Activated CD4-positive, alpha-beta T cell treated with anti-CD3 and anti-CD28 coated beads, Interleukin-2, amount 50 U/mL, for 24 hours (primary cell): ENCODE data around the gene MRGPRG.

Experiments
- DNase-seq, 2 donors: peaks; one replicate each; pipeline ENCODE4 v3.0.0-alpha.2; 2020; ENCODE audit warnings: low read depth in 1 of 2, low spot score in 1 of 2

MRGPRG gene

DNA sequence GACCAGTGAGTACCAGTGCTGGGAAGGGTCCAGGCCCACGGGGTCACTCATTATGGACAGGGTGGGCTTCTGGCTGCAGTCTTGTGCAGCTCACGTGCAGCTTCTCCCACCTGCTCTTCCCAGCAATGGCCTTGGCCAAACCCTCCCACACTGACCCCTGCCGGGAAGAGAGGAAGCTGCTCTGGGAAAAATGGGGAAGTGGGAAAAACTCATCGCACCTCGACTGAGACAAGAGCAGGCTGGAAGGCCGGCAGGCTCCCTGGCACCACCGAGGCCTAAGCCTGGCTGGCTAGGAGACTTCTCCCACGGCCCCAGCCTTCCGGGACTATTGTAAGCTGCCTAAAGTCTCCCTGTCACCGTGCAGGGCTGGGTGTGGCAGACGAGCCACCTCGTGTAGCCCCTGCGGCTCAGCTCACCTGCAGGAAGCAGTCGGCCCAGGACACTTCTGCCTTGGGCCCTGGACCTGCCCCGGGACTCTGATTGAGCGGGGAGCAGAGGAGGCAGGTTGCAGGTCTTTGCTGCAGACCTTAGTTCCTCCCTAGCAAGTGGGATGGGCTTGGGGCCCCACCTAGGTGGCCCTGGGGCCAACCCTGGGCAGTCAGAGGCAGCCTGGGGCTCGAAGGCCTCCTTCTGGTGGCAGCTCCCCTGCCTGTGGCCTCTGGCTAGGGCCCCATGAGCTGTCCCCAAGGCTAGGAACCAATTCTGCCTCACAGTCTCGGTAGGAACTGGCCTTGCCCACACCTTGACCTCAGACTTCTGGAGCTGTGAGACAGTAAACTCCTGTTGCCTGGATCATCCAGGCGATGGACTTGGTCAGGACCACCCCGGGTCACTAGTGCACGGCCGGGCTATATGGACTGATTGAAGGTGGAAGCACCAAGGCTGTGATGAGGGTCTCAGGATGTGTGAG is 23.1 kb downstream of the MRGPRG start:
- no peak for DNase-seq

DNA sequence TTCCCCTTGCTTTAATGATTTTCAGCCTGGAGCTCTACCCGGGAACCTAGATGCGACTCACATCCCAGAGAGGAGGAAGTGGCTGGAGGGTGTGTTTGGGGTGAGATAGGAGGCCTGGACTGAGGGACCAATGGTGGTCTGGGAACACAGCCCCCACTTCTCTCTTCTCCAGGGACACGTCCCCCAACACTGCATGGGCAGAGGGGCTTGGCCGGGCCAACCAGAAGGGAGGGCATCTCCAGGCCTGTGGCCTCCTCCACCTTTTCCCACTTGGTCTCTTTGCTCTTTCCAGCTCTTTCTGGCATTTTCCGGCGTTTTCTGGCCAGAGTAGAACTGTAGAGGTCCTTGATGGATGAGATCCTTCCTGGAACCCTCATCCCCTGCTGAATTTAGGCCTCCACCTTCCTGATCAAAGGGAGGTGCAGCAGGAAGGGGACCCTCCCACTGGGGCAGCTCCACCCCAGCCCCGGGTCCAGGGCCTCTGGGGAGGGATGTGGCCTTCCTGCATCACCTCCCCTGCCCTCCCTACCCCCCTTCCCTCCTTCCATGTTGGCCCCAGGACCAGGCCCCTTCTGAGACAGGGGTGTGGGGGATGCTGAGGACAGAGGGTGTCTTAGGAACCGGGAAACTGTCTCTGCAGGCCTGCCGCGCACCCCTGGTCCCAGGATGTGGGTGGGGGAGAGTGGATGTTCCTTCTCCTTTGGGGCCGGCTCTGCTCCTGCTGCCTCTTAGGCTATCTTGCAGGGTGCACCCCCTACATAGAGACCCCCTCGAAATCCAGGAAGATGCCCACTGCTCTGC is 24.4 kb downstream of the MRGPRG start:
- DNase-seq, result no peak

DNA sequence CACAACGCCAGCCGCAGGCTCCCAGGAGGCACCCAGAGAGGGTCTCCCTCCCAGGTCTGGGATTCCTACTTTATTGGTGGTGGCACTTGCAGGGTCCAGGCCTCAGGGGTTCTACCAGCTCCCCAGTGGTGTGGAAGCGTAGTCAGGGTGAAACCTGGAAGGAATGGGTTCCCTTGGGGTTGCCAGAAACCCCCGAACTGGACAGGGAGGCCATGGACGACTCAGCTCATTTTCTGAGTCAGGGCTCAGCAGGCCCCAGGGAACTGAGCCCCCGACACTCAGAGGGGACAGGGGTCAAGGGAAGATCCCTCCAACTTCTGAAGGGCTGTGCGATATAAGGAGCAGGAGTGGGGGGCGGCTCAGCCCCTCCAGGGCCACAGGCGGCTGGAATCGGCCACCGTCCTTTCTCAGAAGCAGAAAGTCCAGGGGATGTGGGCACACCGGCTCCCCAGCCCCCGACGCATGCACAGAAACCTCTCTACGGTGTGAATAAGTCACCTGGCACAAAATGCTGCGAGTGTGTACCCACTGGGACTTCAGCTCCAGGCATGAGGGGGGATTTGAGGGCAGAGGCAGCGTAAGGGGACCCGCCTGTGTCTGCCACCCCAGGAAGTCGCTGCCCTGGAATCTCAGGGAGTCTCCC is 25.1 kb downstream of the MRGPRG start:
- no peak for DNase-seq

DNA sequence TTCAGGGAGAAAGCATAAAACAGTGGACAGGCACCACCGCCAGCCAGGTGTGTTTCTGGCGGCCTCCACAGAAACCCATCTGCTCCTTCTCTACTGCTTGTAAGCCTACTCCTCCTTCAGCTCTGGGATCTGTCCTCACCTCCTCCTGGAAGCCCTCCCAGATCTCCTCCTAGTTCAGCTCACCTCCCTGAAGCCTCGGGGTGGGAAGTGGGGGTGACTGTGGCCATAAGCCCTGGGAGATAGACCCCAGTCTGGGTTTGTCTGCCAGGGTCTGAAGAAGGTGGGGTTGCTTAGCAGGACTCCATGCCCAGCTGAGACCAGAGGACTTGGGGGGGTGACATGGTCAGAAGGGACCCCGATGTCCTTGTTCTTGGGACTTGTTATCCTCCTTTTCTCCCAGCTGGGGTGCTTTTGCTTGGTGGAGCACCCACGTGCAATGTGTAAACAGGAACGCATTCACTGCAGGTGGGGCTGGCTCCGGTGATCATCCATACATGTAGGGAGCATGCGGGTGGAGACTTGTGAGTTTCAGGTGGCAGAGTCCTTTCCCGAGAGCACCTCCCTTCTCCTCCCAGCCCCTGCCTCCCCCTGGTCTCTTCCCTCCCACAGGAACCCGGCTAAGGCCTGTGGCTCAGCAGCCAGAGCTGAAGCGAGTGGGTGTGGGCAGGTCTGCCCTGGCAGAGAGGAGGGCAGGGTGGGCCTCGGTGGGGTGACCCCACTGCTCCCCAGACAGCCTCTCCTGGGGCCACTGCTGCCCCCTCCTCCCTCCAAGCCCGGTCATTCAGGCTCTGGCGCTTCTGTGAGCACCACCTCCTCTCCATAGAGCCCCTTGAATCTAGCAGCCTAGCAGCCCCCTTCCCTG is 25.9 kb downstream of the MRGPRG start:
- no peak for DNase-seq

DNA sequence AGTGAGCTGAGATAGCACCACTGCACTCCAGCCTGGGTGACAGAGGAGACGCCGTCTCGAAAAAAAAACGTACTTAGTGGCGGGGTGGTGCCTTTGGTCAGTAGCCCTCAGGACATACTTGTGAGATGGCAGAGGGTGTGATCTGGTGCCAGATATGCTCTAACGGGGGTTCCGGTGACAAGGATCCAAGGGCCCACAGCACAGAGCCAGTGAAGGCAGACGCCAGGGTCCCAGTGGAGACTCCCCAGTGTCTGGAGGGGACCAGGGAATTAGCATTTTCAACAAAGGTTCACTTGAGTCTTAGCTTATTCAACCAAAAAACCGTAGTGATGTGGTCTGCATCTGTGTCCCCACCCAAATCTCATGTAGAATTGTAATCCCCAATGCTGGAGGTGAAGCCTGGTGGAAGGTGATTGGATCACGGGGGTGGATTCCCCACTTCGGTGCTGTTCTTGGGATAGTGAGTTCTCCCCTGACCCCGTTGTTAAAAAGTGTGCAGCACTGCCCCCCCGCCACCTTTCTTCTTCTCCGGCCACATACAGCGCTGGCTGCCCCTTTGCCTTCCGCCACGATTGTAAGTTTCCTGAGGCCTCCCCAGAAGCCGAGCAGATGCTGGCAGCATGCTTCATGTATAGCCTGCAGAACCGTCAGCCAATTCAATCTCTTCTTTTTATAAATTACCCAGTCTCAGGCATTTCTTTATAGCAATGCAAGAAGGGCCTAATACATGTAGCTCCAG is 26.9 kb downstream of the MRGPRG start:
- no peak for DNase-seq

DNA sequence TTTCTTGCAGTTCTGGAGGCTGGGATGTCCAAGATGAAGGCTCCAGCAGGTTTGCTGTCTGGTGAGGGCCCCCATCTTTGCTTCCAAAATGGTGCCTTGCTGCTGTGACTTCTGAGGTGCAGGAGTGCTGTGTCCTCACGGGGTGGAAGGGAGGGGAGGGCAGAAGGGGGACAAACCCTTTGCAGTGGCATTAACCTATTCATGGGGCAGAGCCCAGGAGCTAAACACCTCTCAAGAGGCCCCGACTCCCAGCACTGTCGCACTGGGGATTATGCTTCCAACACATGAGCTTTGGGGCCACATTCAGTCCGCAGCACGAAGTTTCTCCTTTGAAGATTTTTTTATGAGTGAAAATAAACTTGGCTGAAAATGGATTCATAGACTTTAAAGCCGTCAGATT is 28.0 kb downstream of the MRGPRG start:
- DNase-seq, result no peak

DNA sequence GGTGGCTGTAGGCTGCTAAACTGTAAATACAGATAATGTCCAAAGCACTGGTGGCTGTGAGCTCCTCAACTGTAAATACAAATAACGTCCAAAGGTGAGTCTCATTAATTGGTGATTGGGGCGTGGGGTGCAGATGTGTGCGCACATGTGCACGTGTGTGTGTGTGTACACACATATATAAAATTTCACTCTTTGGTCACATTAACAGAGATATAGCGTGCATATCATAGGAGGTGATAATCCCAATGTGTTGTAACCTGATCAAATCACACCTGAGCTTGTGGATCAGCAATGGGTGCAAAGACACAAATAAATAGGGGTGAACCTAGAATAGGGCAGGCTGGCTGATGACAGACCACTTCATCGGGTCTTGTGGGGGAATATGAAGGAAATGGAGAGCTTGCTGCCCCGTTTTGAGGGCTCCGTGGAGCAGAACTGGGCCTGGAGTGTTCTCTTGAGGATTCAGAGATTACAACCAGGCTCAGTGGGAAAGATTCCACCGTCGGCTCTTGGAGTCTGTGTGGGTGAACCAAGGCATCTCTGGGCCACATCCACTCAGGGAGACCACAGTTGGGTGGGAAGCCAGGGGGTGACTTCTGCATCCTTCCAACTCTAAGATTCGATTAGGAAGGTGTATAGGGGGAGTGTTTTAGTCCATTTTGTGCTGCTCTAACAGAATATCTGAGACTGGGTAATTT is 28.6 kb downstream of the MRGPRG start:
- DNase-seq, result no peak

DNA sequence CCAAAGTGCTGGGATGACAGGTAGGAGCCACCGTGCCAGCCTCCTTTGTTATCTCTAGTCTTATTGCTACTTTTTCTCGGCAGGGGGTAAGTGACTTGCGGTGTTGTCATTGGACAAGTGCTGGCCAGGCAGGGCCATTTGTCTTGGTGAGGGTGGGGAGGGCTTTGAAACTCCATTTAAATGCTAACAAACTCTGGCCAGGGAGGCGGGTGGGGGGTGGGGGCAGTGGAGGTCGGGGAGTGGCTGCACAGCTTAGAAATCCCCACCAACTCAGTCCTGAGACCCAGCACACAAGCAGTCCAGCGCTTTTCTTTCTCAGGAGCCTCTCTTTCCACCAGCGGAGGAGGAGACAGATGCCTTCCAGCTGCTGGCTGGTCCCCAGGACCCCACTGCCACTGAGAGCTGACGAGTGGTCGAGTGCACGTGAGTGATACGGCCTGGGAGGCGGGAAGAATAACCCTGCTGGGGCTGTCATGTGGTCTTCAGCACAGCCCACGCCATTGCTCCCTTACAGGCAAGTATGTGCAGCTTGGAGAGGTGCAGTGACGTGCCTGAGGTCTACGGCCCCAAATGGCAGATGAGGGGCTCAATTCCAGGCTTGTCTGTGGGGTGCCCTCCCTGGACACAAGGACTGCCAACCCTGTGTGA is 29.3 kb downstream of the MRGPRG start:
- no peak for DNase-seq

DNA sequence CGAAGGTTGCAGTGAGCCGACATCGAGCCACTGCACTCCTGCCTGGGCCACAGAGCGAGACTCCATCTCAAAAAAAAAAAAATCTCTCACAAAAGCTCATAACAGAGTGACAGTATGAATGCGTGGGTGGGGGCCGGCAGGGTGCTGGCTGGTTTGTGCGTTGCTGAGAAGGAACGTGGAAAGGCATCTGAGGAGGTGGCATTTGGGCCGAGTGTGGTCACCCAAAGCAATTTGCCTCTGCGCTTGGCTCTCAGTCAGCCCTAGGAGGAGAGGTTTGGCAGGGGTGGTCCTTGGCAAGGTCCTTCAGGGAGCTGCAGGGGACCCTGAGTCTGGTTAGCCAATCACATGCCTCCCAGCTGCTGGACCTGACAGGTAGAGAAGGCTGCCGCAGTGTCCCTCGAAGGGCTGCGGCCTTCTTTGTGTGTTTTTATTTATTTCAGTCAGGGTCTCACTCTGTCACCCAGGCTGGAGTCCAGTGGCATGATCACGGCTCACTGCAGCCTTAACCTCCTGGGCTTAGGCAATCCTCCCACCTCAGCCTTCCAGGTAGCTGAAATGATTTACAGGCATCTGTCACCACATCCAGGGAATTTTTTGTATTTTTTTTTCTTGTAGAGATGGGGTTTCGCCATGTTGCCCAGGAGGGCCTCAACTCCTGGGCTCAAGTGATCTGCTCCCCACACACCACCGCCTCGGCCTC is 30.0 kb downstream of the MRGPRG start:
- no peak for DNase-seq

DNA sequence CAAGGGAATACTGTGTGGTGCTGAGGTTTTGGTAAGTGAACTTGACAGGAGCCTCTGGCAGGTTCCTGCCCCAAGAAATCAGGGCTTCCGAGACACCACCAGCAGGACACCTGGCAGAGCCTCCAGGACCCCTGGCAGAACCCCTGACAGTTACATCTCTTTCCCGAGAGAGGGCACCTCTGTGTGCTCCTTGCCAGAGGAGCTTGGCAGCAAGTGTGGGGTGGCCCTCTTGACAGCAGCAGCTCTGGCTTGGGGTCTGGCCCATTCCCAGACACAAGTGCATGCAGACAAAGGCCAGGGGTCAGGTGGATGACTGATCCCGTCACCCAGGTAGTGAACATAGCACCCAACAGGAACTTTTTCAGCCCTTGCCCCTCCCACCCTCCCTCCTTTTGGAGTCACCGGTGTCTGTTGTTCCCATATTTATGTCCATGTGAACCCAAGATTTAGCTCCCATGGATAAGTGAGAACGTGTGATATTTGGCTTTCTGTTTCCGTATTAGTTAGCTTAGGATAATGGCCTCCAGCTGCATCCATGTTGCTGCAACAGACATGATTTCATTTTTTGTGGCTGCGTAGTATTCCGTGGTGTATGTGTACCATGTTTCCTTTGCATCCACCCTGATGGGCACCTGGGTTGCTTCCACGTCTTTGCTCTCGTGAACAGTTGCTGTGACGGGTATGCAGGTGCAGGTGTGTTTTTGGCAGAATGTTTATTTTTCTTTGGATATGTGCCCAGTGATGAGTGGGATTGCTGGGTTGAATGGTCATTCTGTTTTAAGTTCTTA is 32.3 kb downstream of the MRGPRG start:
- DNase-seq, result no peak

DNA sequence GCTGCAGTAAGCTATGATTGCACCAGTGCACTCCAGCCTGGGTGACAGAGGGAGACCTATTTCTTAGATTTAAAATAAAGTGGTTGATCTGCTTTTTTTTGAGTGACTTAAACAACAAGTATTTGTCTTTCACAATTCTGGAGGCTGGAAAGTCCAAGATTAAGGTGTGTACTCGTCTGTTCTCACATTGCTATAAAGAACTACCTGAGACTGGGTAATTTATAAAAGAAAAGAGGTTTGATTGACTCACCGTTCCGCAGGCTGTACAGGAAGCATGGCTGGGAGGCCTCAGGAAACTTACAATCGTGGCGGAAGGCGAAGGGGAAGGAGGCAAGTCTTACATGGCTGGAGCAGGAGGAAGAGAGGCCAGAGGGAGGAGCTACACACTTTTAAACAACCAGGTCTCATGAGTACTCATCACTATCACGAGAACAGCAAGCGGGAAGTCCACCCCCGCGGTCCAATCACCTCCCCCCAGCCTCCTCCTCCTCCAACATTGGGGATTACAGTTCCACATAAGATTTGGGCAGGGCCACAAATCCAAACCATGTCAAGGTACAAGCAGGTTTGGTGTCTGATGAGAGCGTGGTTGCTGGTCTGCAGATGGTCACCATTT is 33.8 kb downstream of the MRGPRG start:
- no peak for DNase-seq

DNA sequence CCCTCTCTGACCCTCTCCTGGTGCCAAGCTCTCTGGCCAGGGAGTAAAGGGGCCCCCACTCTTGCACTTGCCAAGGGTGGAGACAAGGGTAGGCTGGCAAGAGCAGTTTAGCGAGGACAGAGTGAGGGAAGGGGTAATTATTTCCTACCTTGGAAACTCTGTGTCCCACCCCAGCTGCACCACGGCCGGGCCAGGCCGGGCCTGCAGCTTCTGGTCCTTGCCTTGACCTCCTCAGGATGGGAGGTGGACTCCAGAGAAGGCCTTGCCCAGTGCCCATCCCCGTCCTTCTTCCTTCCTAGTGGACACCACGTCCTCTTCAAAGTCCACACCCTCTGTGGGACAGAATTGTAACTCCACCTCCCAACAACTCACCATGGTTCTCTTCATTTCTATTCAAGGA is 35.1 kb downstream of the MRGPRG start:
- DNase-seq, result no peak

DNA sequence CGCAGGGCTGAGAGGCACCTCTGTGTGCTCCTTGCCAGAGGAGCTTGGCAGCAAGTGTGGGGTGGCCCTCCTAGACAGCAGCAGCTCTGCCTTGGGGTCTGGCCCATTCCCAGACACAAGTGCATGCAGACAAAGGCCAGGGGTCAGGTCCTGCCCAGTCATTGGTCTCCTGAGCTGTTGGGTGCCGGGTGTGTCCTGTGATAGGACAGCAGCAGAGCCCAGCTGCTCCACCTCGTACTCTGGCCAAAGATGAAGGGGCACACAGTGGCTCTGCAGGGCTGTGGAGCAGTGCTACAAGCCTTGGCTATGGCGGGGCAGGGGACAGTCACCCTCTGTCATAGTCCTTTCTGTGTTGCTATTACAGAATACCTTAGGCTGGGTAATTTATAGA is 36.2 kb downstream of the MRGPRG start:
- no peak for DNase-seq

DNA sequence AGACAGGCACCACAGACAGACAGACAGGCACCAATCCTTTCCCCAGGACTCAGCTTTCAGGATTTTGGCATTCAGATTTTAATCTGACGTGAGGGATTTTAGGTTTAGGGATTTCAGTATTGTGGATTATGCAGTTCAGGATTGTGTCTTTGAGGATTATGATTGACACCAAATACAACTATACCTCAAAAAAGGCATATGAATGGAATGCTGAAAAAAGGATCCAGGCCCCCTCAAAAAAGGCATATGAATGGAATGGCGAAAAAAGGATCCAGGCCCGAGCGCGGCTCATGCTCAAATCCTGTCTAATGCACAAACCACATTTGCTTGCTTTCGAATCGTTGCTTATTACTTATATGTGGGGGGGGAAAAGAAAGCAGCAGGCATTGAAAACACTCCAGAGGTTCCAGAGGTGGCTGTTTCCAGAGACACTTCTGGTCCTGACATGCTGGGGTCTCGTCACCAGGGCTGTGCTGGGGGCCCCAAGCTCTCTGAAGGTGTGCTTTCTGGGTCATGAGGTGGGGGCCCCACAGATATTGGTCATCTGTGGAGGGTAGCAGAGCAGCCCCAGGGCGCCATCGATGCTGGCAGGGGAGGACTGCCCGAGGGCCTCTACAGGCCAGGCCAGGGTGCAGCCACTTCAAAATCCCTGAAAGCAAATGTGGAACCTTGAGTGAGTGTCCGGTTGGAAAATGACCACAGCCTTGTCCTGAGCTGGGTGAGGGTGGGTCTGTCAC is 36.7 kb downstream of the MRGPRG start:
- DNase-seq, result no peak

DNA sequence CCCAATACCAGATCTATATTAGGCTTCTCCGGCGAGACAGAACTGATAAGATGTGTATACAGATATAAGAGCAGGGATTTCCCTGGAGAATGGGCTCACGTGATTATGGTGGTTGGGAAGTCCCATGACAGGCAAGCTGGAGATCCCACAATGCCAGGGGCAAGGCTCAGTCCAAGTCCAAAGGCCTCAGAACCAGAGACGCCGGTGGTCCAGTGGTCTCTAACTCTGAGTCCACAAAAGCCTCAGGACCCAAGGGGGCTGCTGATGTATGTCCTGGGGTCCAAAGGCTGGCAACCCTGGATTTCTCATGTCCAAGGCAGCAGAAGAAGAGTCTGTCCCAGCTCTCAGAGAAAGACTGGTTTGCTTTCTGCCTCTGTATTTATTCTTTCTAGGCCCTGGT is 37.7 kb downstream of the MRGPRG start:
- DNase-seq, result no peak

DNA sequence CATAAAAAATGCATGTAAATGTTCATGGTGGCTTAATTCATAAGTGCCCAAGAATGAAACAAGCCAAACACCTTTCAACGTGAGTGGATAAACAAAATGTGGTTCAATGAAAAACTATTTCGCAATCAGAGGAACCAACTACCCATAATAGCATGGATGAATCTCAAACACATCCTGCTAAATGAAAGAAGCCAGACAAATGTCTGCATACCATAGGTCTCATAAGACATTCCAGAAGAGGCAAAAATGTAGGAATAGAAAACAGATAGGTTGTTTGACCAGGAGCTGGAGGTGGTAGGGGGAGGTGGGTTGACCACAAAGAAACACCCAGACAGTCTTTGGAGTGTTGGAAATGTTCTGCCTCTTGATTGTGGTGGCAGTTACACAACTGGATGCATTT is 40.3 kb downstream of the MRGPRG start:
- DNase-seq, result no peak

DNA sequence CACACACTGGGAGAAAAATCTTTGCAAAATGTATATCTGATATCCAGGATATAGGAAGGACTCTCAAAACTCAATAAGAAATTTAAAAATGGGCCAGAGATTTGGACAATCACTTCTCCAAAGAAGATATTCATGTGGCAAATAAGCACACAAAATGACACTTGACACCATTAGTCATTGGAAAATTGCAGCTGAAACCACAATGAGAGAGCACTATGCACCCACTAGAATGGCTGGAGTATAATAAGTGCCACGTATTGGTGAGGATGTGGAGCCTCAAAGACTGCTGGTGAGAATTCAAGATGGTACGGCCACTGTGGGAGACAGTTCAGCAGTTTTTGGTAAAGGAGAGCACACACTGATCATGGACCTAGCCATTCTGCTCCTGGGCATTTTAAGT is 40.7 kb downstream of the MRGPRG start:
- no peak for DNase-seq
